Activated CD4-positive, alpha-beta T cell treated with anti-CD3 and anti-CD28 coated beads, Interleukin-2, amount 10 ng/mL, durations not matched to agents 24 days and 14 days (primary cell): ENCODE data around the gene HHLA2. TPM values are rescaled to one million over a fixed set of nuclear protein-coding genes. Genes with fewer than 3 reads are reported as not detected.

ENCODE experiments used
- DNase-seq: peaks from one replicate; pipeline ENCODE4 v3.0.0; 2022
- H3K27ac Mint-ChIP-seq: one replicate; pipeline ENCODE4 v1.8.0; 2022; ENCODE audit warnings: mild to moderate bottlenecking, mixed read lengths
- H3K27me3 Mint-ChIP-seq: one replicate; pipeline ENCODE4 v1.8.0; 2022; ENCODE audit warnings: mixed read lengths
- H3K36me3 Mint-ChIP-seq: one replicate; pipeline ENCODE4 v1.8.0; 2022; ENCODE audit warnings: low read depth, mild to moderate bottlenecking, mixed read lengths
- H3K4me1 Mint-ChIP-seq: one replicate; pipeline ENCODE4 v1.8.0; 2021; ENCODE audit warnings: mixed read lengths
- H3K4me3 Mint-ChIP-seq: one replicate; pipeline ENCODE4 v1.8.0; 2022; ENCODE audit warnings: mild to moderate bottlenecking, moderate library complexity, mixed read lengths
- H3K9me3 Mint-ChIP-seq: one replicate; pipeline ENCODE4 v1.8.0; 2021; ENCODE audit warnings: mixed read lengths
- intact Hi-C: fragments of 100-400 bp; cut with micrococcal nuclease; formaldehyde crosslinking; loops from one replicate; pipeline ENCODE4 v1.15.1; 2023
- total RNA-seq: library from RNA; stranded (reverse); gene quantifications from 2 replicates; pipeline ENCODE4 v1.2.3, GENCODE V29; 2022

Gene HHLA2
- total RNA-seq, 1 donor from 2014 or later, result 2.2 TPM

DNA sequence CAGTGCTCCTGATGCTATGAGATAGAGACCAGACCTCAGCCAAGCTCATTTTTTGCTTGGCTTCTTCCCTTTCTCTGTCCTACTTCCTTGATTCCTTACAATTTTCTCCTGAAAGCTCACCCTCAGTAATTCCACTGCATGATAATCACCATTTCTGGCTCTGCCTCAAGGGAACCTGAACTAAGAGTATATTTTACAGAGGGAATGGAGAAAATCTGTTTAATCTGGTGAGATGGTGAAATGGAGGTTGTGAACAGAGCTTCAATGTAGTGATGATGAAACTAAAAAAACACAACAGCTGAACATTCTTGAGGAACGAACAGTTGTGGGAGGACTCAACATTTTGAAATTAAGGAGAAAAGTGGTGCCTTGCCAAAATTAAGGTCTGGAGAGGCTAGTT lies 16.3 kb downstream of the HHLA2 start:
- intact Hi-C loops, result no loop called here
- no peaks in the 10 kb centered on the region for H3K27me3 Mint-ChIP-seq
- H3K4me1 Mint-ChIP-seq, result no peaks in the 10 kb centered on the region
- H3K9me3 Mint-ChIP-seq, result peaks cover 11% of the 10 kb centered on the region
- H3K27ac Mint-ChIP-seq, result no peak overlapping the region
- no peak overlapping the region for H3K4me3 Mint-ChIP-seq
- DNase-seq, result no peak
- peaks cover 9% of the 10 kb centered on the region for H3K36me3 Mint-ChIP-seq

DNA sequence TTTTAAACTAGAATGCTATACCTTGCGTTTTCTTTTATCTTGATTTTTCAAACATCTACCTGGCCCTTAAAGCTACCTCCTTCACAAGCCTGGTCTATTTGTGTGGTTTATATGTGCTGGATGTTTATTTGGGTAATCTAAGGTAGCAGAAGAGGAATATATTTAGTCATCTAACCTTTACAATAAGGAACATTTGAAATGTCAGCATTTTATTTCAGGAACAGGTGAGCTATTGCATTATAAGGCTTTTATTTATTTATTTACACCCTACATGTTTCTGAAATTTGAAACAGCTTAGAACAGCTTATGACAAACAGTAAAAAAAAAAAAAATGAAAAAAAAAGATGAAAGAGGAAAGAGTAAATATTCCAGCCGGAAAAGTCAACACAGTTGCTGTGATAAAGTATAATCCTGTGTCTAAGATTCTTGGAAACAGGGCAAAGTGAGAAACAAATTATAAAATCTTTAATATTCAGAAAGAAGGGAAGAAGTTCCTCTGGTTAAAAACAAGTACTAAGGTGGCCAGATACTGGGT lies 19.5 kb downstream of the HHLA2 start:
- Mint-ChIP-seq H3K4me1 (peaks cover 7% of the 10 kb centered on the region), H3K27me3 (no peaks in the 10 kb centered on the region), H3K27ac (no peak overlapping the region), H3K36me3 (no peaks in the 10 kb centered on the region), H3K9me3 (peaks cover 9% of the 10 kb centered on the region), H3K4me3 (no peak overlapping the region)
- intact Hi-C loops, result no loop called here
- no peak for DNase-seq

DNA sequence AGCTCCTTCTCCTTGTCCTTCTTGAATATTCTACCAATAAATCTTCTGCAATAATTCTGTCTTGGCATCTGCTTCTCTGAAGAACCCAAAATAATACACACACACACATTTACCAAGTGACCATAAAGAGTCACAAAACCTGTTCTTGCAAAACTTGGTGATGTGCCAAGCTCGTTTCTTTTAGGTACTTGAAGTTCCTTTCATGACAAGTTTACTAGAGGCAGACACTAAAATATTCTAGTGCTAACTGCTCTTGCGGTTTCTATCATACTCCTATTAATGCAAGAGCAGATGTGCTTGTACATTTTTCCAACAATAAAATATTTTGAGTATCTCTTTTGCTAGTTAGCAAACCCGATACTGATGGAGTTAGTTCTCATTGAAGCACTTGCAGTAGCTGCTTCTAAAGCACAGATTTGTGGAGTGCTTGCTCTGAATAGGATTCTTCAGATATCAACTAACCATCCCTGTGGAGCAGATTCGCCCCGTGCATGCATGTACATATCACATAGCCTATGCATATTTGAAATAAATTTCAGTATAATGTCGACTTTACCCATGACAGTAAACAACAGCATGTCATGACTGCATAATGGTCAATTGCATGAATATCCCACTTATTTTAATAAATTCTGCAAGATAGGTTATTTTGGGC lies 23.2 kb downstream of the HHLA2 start:
- intact Hi-C loops, result no loop called here
- peaks cover 10% of the 10 kb centered on the region for H3K9me3 Mint-ChIP-seq
- DNase-seq, result no peak
- H3K4me1 Mint-ChIP-seq, result peaks cover 18% of the 10 kb centered on the region
- H3K4me3 Mint-ChIP-seq, result no peak overlapping the region
- peaks cover 2% of the 10 kb centered on the region for H3K36me3 Mint-ChIP-seq
- H3K27ac Mint-ChIP-seq, result no peak overlapping the region
- H3K27me3 Mint-ChIP-seq, result peaks cover 3% of the 10 kb centered on the region

DNA sequence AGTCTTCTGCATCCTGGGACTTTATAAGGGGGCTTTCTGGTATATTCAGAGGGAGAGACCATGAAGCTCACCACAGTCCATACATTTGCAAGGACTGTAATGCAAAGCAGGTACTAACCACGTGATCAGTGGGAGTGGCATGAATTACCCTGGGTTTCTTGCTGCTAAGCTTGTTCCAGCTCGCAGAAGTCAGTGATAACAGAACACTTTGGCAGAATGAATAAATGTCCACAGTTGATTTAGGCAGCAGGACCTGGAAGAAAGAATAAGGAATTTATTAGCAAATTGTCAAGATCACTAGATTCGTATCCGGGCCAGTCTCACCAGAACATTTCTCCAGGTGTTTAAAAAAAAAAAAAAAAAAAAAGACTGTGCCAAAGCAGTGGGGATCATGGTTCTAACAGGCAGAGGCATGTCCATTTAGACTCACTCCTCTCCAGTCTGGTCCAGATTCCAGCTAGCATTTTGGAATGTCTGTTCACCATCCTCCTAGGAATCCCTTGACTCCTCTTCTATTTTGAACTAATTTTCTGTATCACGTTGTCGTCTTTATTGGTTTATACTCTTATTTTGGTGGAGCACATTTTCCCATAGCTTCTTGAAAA lies 24.5 kb downstream of the HHLA2 start:
- intact Hi-C loops, result no loop called here
- no peak for DNase-seq
- H3K36me3 Mint-ChIP-seq, result peaks cover 9% of the 10 kb centered on the region
- no peak overlapping the region for H3K4me3 Mint-ChIP-seq
- peaks cover 3% of the 10 kb centered on the region for H3K27me3 Mint-ChIP-seq
- H3K9me3 Mint-ChIP-seq, result peaks cover 16% of the 10 kb centered on the region
- no peak overlapping the region for H3K27ac Mint-ChIP-seq
- H3K4me1 Mint-ChIP-seq, result peaks cover 22% of the 10 kb centered on the region

DNA sequence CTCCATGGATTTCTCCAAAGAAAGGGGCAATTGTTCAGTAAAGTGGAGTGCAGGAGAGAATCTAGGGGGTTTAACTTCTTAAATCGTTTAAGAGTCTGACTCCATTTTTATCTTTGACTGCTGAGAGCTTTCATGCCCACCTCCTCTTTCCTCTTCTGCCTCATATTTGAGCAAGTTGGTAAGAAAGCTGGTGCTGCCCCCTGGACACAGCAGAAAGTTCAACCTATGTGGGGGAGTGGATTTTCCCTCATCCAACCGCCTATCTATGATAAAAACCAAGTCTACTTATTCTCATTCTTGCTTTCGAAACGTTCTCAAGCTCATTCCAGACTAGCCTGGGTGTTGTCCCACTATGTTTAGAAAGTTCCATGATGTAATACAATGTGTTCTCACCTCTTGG lies 26.0 kb downstream of the HHLA2 start:
- Mint-ChIP-seq H3K4me3 (no peak overlapping the region), H3K27me3 (peaks cover 3% of the 10 kb centered on the region), H3K36me3 (peaks cover 20% of the 10 kb centered on the region), H3K4me1 (peaks cover 28% of the 10 kb centered on the region), H3K9me3 (peaks cover 22% of the 10 kb centered on the region), H3K27ac (no peak overlapping the region)
- no peak for DNase-seq
- intact Hi-C loops, result no loop called here

DNA sequence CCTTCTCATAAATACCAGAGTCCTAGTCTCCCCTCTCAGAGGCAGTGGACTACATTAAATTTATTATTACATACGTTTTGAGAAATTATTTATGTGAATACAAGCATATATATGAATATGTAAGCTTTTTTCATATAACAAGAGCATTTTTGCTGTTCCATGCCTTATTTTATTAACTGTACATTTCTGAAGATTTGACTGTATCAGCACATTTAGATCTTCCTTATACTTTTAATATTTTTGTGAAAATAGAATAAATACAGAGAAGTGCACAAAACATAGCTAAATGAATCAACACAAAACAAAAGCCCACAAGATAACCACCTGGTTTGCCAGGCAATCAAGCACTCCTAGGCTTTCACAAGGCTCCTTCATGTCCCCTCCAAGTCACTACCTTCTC lies 27.8 kb downstream of the HHLA2 start:
- peaks cover 3% of the 10 kb centered on the region for H3K27me3 Mint-ChIP-seq
- no peak overlapping the region for H3K27ac Mint-ChIP-seq
- H3K36me3 Mint-ChIP-seq, result peaks cover 22% of the 10 kb centered on the region
- peaks cover 23% of the 10 kb centered on the region for H3K9me3 Mint-ChIP-seq
- H3K4me3 Mint-ChIP-seq, result no peak overlapping the region
- peaks cover 36% of the 10 kb centered on the region for H3K4me1 Mint-ChIP-seq
- intact Hi-C loops, result no loop called here
- DNase-seq, result no peak

DNA sequence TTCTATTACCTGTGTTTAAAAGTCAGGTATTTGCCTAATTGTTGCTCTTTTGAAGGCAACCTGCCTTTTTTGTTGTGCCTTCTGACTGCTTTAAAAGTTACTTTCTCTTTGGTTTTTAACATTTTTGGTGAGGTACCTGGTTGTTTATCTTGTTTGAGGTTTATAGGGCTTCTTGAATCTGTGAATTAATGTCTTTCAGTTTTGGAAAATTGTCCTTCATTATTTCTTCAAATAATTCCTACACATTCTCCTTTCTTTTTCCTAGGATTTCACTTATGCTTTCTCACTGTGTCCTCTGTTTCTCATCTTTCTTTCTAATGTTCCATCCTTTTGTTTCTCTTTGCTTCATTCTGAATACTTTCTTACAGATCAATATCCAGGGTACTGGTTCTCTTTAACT lies 30.8 kb downstream of the HHLA2 start:
- peaks cover 48% of the 10 kb centered on the region for H3K4me1 Mint-ChIP-seq
- H3K27ac Mint-ChIP-seq, result peak overlapping the region; percentile 46
- no peaks in the 10 kb centered on the region for H3K27me3 Mint-ChIP-seq
- intact Hi-C loops, result no loop called here
- H3K36me3 Mint-ChIP-seq, result peaks cover 25% of the 10 kb centered on the region
- H3K9me3 Mint-ChIP-seq, result peaks cover 21% of the 10 kb centered on the region
- DNase-seq, result no peak
- H3K4me3 Mint-ChIP-seq, result peak overlapping the region; percentile 36

DNA sequence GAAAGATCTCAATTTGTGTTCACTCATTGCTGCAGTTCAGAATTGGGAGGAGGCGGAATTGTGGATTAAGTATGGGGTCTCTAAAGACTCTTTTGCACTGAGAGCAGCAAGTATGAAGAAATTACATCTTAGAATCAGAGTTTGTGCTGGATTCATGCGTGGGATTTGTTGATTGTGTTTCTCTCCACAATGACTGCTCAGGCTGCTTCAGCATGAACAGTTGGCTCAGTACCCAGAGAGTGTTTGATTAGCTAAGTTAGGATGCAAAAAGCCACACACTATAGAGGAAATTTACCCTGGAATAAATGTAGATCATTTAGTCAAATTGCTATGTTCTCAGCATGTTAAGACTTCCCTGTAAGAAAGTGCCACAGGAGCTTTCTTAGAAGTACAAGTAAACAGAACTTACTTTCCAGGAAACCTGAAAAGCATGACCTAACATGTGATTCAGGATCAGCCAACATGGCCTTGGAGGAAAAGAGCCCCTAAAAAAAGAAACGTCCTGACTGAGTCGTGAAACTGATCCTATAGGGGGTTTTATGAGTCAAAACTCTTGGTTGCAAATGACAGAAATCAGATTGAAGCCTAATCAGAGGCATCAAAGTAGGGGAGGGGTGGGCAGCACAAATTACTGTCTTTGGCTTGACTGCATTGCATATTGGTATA lies 32.6 kb downstream of the HHLA2 start:
- peaks cover 23% of the 10 kb centered on the region for H3K36me3 Mint-ChIP-seq
- peak overlapping the region; percentile 39 for H3K27ac Mint-ChIP-seq
- peaks cover 45% of the 10 kb centered on the region for H3K4me1 Mint-ChIP-seq
- peak overlapping the region; percentile 21 for H3K4me3 Mint-ChIP-seq
- peaks cover 21% of the 10 kb centered on the region for H3K9me3 Mint-ChIP-seq
- peak; percentile 65 for DNase-seq
- H3K27me3 Mint-ChIP-seq, result no peaks in the 10 kb centered on the region
- intact Hi-C loops, result loop anchor here (2.0 kb wide), 1 partner anchor 36 kb away; no protein-coding TSS in a partner anchor

DNA sequence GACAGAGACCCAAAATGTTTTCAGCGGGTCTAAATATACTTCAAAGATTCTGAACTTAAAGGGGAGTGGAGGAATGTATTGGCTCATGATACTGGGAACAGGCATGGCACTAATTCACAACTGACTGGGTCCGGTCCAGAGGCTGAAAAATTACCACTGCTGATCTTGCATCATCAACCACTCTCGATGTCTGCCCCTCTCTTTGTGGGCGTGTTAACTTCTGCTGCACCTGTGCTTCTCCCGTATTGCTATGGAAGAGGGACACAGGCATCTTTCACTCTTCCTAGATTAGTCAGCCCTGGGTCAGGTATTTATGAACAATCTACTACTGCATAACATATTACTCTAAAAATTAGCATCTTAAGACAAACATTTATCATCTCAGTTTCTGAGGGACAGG lies 33.2 kb downstream of the HHLA2 start:
- H3K27ac Mint-ChIP-seq, result peak overlapping the region; percentile 65
- no peaks in the 10 kb centered on the region for H3K27me3 Mint-ChIP-seq
- intact Hi-C loops, result loop anchor here (2.0 kb wide), 1 partner anchor 37 kb away; no protein-coding TSS in a partner anchor
- H3K4me3 Mint-ChIP-seq, result peak overlapping the region; percentile 21
- peaks cover 23% of the 10 kb centered on the region for H3K36me3 Mint-ChIP-seq
- no peak for DNase-seq
- H3K4me1 Mint-ChIP-seq, result peaks cover 45% of the 10 kb centered on the region
- peaks cover 21% of the 10 kb centered on the region for H3K9me3 Mint-ChIP-seq

DNA sequence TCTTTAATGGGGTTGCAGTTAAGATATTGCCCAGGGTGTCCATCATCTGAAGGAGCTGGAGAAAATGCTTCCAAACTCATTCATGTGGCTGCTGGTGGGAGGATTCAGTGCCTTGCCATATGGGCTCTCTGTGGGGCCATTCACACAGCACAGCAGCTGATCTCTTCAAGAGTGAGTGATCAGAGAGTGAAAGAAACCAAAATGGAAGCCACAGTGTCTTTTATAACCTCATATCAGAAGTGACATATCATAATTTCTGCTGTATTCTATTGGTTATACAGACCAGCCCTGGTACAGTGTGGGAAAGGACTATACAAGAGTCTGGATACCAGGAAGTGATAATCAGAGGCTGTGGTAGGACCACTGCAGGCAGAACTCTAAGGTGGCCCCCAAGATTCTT lies 33.6 kb downstream of the HHLA2 start:
- Mint-ChIP-seq H3K4me1 (peaks cover 45% of the 10 kb centered on the region), H3K4me3 (no peak overlapping the region), H3K36me3 (peaks cover 23% of the 10 kb centered on the region), H3K27me3 (no peaks in the 10 kb centered on the region), H3K27ac (peak overlapping the region; percentile 65), H3K9me3 (peaks cover 21% of the 10 kb centered on the region)
- DNase-seq, result no peak
- intact Hi-C loops, result loop anchor here (2.0 kb wide), 1 partner anchor 37 kb away; no protein-coding TSS in a partner anchor

DNA sequence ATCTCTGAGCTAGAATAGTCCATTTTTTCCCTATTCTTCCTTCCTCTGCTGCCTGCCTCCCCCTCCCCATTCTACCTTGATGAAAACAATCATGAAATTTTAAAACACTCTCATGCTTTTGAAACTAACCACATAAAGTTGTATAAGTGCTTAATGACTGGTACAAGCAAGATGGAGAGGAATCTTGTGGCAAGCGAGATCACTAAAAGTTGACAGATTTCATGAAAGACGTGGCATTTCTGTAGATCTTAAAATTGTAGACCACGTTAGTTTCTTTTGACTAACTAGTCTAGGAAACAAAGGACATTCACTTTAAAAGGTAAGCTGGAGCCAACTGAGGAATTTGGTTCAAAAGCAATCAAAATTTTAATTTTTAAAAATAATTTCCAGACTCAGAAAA lies 35.4 kb downstream of the HHLA2 start:
- Mint-ChIP-seq H3K4me3 (no peak overlapping the region), H3K9me3 (peaks cover 15% of the 10 kb centered on the region), H3K27ac (no peak overlapping the region), H3K36me3 (peaks cover 15% of the 10 kb centered on the region), H3K4me1 (peaks cover 40% of the 10 kb centered on the region), H3K27me3 (no peaks in the 10 kb centered on the region)
- DNase-seq, result no peak
- intact Hi-C loops, result no loop called here

DNA sequence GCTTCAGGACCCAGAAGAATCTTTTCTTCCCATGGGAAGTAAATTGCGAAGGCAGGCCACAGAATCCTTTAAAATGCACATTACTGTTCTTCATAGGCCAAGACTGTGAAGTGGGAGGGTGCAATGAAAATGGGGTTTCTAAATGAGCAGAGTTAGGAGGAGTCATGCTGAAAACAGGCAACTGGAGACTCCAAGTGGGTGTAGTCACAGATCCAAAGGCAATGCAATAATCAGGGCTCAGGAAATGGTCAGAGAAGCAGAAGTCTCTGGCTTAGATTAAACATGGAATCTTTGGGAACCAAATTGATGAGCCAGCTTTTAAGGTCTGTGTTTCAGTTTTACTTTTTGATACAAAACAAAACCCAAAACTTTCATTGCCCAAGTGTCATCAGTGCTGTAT lies 37.6 kb downstream of the HHLA2 start:
- Mint-ChIP-seq H3K27ac (no peak overlapping the region), H3K27me3 (no peaks in the 10 kb centered on the region), H3K36me3 (peaks cover 8% of the 10 kb centered on the region), H3K9me3 (peaks cover 7% of the 10 kb centered on the region), H3K4me3 (no peak overlapping the region), H3K4me1 (peaks cover 24% of the 10 kb centered on the region)
- no peak for DNase-seq
- intact Hi-C loops, result no loop called here

DNA sequence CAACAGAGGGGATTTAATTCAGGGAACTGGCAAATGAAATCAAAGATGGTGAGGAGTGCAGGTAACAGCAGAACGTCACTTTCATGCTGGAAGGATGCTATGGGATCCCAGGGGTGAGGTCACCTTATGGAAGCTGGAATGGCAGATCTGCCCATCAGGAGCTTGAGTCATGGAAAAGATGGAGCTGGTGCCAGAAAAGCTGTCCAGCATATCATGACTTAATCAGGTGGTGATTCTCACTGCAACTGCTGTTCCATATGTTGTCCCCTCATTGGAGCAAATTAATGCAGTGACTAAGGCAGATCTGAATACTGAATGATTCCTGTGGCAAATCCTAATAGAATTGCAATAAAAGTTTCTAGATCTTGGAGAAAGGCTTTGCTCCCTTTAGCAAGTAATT lies 38.4 kb downstream of the HHLA2 start:
- Mint-ChIP-seq H3K27me3 (no peaks in the 10 kb centered on the region), H3K4me3 (no peak overlapping the region), H3K9me3 (peaks cover 7% of the 10 kb centered on the region), H3K36me3 (peaks cover 6% of the 10 kb centered on the region), H3K27ac (no peak overlapping the region), H3K4me1 (peaks cover 18% of the 10 kb centered on the region)
- intact Hi-C loops, result no loop called here
- no peak for DNase-seq

DNA sequence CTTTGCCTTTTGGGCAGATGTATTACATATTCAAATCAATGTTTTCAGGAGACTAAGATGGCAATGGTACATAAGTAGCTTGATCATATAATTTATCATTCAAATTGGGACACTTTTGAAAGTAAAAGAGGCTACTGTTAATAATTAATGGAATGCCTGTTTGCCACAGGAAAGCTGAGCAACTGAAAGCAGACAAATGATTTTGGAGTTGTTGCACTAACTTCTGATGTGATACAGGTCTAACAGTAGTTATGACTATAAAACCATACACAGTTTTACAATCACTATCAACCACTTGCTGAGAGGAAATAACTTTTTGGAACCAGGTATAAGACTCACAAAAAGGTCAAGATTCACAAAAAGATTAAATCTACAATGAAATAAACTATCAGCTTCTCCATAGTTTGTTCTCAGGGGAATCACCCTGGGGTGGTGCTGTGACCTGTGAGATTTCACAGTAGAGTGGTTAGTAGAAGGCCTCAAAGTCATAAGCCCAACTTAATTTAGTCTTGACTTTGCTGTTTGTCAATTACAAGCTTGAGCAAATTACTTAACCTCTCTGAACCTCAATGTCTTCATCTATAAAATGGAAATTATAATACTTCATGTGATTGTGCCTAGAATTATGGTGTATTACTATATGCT lies 42.7 kb downstream of the HHLA2 start:
- intact Hi-C loops, result no loop called here
- H3K27ac Mint-ChIP-seq, result no peak overlapping the region
- peaks cover 4% of the 10 kb centered on the region for H3K36me3 Mint-ChIP-seq
- H3K9me3 Mint-ChIP-seq, result peaks cover 7% of the 10 kb centered on the region
- H3K4me1 Mint-ChIP-seq, result peaks cover 16% of the 10 kb centered on the region
- DNase-seq, result no peak
- no peak overlapping the region for H3K4me3 Mint-ChIP-seq
- H3K27me3 Mint-ChIP-seq, result no peaks in the 10 kb centered on the region
